ENCODE measurements around the gene GPR183. TPM values are rescaled to one million over a fixed set of nuclear protein-coding genes. Genes with fewer than 3 reads are reported as not detected.

GPR183 gene
- total RNA-seq, 1 donor from 2014 or later: 1.2 TPM

DNA sequence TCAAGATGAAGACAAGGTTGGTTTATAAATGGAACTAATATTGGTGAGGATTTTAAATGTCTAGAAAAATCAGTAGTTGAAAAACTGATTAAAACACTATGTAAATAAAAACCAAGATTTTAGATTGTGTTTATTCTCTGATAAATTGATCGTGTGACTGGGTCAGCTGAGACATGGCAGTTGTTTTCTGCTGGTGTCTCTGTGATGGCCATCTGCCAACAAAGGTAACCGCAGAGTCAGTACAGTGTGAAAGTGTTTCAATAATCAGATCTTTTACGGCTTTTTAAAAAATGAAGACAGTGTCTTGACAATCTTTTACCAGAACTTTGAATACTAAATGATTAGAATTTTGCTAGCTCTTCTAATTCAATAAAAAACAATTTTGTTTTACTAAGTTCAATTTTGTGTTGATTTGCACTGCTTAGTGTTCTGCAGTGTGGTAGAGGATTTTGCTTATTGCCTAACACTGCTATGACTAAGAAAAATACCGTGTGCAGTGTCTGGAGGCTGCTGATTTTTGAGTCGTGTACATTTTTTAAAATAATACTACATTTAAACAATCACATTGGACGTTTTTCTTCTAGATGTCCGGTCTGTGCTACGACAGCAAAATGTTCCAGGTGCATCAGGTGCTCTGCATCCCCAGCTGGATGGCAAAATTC lies 32.7 kb upstream of the GPR183 start:
- no peak for DNase-seq (ENCODE audit: low read depth in 2 of 2)

DNA sequence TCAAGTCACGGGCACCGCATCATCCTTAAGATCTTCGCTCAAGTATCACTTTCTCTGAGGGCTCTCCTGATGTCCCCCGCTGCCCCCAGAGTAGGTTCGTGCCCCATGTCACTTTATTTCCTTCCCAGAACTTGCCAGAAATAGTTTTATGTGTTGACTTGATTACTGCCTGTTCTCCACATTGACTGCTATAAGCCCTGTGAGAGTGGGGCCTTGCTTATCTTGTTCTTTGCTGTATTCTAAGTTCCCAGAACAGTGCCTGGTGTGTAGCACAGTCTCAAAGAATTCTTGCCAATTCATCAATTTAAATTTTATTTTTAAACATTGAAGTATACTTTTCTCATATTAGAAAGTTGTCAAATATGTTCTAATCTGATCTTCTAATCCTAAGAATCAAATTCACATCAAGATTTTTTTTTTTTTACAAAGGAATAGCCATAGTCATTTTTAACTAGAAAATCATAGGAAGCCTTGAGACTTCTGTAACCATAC lies 32.1 kb upstream of the GPR183 start:
- no peak for DNase-seq (ENCODE audit: low read depth in 2 of 2)

- no peak for DNase-seq (ENCODE audit: low read depth in 2 of 2)
Measured at GRCh38 chr13:99335603-99336002, 28.4 kb upstream of the GPR183 start.

- no peak for DNase-seq (ENCODE audit: low read depth in 2 of 2)
Measured at GRCh38 chr13:99335087-99335486, 27.9 kb upstream of the GPR183 start.

- DNase-seq (ENCODE audit: low read depth in 2 of 2): no peak
Measured at GRCh38 chr13:99334221-99334620, 27.0 kb upstream of the GPR183 start.

DNA sequence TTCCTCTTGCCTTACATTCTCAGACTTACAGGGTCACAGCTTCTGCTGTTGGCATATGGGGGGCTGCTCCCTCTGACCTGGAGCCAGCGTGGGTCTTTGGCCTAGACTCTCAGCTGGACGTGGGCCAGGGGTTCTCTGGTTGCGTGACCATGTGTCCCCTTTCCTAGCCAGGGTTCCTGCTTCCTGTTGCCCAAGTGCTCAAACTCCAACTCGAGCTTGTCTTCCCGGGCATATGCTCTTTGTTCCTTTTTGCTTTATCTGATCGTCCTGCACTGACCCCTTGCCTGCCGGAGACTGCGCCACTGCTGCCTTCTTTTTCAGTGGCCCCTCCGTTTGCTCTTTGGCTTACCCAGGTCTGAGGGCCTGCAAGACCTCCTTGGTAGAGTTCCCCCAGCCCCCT lies 25.3 kb upstream of the GPR183 start:
- DNase-seq (ENCODE audit: low read depth in 2 of 2): no peak

GRCh38 chr13:99331881-99332293 lies 24.7 kb upstream of the GPR183 start:
- no peak for DNase-seq (ENCODE audit: low read depth in 2 of 2)

- no peak for DNase-seq (ENCODE audit: low read depth in 2 of 2)
Measured at GRCh38 chr13:99330942-99331341, 23.7 kb upstream of the GPR183 start.

- DNase-seq (ENCODE audit: low read depth in 2 of 2): no peak
Measured at GRCh38 chr13:99329477-99329876, 22.3 kb upstream of the GPR183 start.

DNA sequence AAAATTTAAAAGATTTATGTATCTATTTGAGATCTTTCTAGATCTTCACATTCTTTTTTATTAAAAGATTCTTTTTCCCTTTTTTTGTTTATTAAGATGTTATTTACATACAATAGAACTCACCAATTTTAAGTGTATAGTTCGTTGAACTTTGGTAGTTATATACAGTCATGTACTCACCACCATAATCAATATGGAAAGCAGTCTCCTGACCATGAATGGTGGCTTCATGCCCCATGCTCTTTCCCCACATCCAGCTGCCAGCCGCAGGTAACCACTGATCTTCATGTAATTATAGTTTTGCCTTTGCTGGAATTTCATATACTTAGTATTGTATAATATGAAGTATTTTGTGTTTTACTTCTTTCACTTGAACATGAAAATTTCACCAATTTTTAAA lies 20.6 kb upstream of the GPR183 start:
- no peak for DNase-seq (ENCODE audit: low read depth in 2 of 2)

DNA sequence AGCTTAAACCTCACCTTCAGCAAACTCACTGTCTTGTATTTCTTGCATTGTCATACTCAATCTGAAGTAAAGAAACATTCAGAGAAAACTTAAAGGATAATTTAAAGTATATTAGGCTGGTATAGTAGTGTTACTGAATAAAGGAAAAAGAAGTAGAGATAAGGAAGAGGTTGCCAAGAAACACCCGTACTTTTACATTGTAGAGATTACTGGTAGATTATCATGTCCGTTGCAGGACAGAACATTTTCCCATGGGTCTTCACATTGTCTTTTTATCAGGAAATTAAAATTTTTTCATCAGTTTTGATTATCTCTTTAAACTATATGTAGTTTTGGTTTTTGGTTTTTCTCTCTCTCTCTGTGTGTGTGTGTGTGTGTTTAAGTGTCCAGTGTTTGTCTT lies 19.9 kb upstream of the GPR183 start:
- no peak for DNase-seq (ENCODE audit: low read depth in 2 of 2)

DNA sequence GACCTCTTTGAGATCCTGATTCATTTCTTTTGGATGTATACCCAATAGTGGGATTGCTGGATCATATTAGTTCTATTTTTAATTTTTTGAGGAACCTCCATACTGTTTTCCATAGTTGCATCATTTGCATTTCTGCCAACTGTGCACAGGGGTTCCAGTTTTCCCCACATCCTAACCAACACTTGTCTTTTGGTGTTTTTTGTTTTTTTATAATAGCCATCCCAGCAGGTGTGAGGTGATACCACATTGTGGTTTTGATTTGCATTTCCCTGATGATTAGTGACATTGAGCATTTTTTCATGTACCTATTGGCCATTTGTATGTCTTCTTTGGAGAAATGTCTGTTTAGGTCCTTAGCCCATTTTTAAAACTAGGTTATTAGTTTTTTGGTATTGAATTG lies 18.8 kb upstream of the GPR183 start:
- DNase-seq (ENCODE audit: low read depth in 2 of 2): no peak

DNA sequence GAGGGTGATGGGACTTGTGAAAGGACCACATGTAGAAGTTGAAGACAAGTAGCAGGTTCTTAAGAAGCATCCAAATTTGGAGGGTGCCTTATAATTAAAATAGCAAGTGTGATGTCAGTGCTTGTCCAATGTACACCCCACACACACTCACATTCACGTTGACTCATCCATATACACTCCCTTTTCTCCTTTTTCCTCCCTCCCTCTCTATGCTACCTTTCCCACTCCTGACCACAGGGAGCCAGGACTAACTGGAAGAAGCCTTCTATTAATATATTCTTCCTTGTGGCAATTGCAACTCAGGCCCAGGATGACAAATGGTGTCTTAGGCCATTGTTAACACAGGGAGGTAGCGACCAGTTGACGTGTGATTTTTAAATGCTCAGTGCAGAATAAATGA lies 16.3 kb upstream of the GPR183 start:
- DNase-seq (ENCODE audit: low read depth in 2 of 2): no peak

DNA sequence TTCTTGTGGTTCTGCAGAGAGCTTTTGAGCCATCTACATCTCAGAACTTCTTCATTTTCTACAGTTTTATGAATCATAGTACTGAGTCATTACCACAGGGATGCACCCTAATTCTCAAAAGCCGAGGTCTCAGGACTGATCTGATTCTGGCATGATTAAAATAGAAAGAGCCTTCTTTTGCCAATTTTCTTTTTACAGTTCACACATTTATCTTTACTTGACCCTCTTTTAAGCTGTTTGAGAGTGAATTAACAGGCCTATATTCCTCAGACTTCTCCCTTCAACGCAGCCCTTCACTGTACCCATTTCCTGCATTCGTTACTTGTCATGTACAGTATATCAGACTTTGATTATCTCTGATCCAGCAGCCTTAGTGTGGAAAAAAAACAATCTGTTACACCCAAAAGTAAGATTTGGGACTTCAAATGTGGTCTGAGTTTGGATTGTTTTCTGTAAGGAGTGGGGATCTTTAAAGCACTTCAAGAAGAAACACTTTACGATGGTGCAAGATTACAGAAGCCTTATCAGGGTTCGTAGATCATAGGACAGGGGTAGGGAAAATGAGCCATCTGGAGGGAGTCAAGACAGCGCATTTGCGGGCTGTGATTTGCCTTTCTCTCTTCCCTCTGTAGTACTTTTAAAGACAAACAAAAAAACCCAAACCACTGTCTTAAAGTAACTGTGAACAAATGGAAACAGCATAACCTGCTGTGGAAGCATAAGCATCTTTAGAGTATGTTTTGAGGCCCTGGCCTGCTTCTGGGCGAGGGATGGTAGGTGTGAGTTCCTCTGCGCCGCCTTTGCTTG lies 15.3 kb upstream of the GPR183 start:
- DNase-seq (ENCODE audit: low read depth in 2 of 2): peak in 1 of 2 donors; percentile 38

- no peak for DNase-seq (ENCODE audit: low read depth in 2 of 2)
Measured at GRCh38 chr13:99321709-99322108, 14.5 kb upstream of the GPR183 start.

- peak; percentile 94 to 98 for DNase-seq (ENCODE audit: low read depth in 2 of 2)
Measured at GRCh38 chr13:99320693-99321481, 13.7 kb upstream of the GPR183 start.

DNA sequence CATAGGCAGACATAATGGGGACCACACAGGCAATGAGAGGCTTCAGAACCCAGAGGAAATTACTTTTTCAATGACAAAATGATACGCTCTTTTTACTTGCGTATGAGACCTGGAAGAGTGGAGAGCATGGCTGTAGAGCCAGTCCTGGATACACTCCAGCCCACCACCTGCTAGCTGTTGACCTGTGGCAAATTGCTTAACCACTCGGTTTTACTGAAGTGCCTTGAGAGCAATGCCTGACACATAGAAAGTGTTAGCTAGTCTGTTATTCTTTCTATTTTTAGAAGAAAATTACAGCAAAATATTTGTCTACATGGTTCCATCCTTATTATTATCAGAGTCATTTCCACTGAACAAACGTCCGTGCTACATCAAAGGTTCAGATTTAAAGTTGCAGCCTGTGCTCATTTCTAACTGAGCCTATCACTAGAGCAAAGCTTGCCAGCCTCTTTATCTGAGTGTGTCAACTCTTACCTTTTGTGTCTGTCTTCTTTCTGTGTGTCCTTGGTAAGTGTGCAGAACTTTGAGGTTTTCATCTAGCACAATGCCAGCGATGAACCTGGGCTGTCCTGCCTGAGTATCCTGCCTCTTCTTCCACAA lies 9.6 kb upstream of the GPR183 start:
- peak; percentile 75 to 90 for DNase-seq (ENCODE audit: low read depth in 2 of 2)

DNA sequence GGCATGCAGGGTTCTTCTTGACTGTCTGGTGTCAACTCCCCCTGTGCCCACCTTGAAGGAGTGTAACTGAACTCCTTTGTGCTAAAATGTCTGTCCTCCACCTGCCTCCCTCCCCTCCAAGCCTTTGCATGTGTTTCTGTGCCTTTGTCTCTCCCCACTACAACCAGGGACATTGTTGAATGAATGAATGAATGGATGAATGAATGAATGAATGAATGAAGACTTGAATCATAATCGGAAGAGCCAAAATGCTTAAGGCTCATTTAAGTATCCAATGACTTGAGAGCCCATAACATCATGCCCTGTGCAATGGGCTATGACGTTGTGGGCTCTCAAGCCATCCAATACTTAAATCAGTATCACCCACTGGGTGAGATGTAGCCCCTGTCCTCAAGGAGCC lies 9.0 kb upstream of the GPR183 start:
- no peak for DNase-seq (ENCODE audit: low read depth in 2 of 2)

- DNase-seq (ENCODE audit: low read depth in 2 of 2): no peak
Measured at GRCh38 chr13:99315186-99315585, 8.0 kb upstream of the GPR183 start.

DNA sequence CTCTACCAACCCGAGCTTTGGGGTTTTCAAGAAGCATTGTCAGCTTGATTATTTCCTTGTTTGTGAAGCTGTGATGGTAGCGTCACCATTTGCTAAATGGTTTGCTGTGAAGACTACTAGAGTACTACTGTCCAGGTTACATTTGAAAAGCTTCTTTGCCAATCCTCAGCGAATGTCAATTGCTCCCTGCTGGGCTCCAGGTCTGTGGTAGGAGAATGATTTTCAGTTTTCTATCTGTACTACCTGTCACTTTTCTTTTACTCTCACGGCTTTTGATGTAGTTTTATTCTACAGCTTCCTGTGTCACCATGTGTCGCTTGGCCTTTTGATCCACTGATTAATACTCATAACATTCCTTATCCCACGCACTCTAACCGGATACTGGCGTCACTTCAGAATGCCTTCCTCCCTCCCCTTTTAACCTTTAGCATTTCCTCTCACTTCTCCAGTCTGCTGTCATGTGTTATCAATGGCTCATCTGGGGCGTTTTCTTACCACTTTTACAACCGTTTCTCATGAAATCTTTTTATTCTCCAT lies 7.5 kb upstream of the GPR183 start:
- peak; percentile 99 for DNase-seq (ENCODE audit: low read depth in 2 of 2)

DNA sequence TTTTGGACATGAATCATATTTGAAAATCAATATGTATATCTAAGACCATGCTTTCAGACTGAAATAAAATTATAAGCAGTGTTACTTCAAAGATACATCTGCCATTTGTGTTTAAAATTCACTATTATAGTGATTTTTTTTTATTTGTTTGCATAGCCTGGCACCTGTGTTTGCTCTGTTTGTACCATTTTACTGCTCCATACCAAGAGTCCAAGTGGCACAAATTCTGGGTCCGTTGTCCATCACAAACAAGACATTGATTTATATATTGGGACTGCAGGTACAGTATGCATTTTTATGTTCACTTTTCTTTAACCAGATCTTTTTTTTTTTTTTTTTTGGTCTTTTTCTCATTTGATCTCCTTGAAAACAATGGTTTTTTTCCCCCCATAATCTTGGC lies 6.7 kb upstream of the GPR183 start:
- DNase-seq (ENCODE audit: low read depth in 2 of 2): no peak

GRCh38 chr13:99313501-99313900 lies 6.3 kb upstream of the GPR183 start:
- peak; percentile 79 to 92 for DNase-seq (ENCODE audit: low read depth in 2 of 2)

Data from dermis microvascular lymphatic vessel endothelial cell (primary cell).